Astrocyte (in vitro differentiated cells and primary cell): ENCODE data around the gene USP3. TPM values are rescaled to one million over a fixed set of nuclear protein-coding genes. Genes with fewer than 3 reads are reported as not detected.

Experiments
- DNase-seq: peaks from one replicate; pipeline ENCODE4 v3.0.0-alpha.2; 2010; ENCODE audit warnings: low read depth
- FAIRE-seq: peaks from 2 replicates; lab custom pipeline; 2011; peaks lifted over from hg19 to GRCh38; lab: Jason Lieb, UNC
- H2AFZ ChIP-seq: 2 replicates; pipeline ENCODE4 v1.6.0; 2012; ENCODE audit warnings: low read depth, low read length, inconsistent platforms
- H3K27ac ChIP-seq: 2 replicates; pipeline ENCODE4 v1.5.1; 2011; ENCODE audit warnings: low read depth, low read length, inconsistent platforms
- H3K27me3 ChIP-seq: 2 replicates; pipeline ENCODE4 v1.6.0; 2011; ENCODE audit warnings: low read length, inconsistent platforms; ENCODE audit not compliant: insufficient read depth
- H3K36me3 ChIP-seq: 2 replicates; pipeline ENCODE4 v1.5.1; 2011; ENCODE audit warnings: low read length, inconsistent platforms; ENCODE audit not compliant: insufficient read depth
- H3K4me1 ChIP-seq: 2 replicates; pipeline ENCODE4 v1.5.1; 2011; ENCODE audit warnings: low read length, inconsistent platforms; ENCODE audit not compliant: insufficient read depth
- H3K4me2 ChIP-seq: 2 replicates; pipeline ENCODE4 v1.6.0; 2012; ENCODE audit warnings: low read length, inconsistent platforms
- H3K4me3 ChIP-seq: 2 replicates; pipeline ENCODE4 v1.5.1; 2011; ENCODE audit warnings: low read depth, mild to moderate bottlenecking, low read length, inconsistent platforms; ENCODE audit not compliant: insufficient read depth
- H3K79me2 ChIP-seq: 2 replicates; pipeline ENCODE4 v1.6.0; 2012; ENCODE audit warnings: mild to moderate bottlenecking, low read length, inconsistent platforms; ENCODE audit not compliant: insufficient read depth
- H3K9ac ChIP-seq: 2 replicates; pipeline ENCODE4 v1.6.0; 2012; ENCODE audit warnings: mild to moderate bottlenecking, low read length, inconsistent platforms
- H3K9me3 ChIP-seq: 2 replicates; pipeline ENCODE4 v1.5.1; 2012; ENCODE audit warnings: low read depth, mild to moderate bottlenecking, low read length, inconsistent platforms; ENCODE audit not compliant: insufficient read depth
- H4K20me1 ChIP-seq: 2 replicates; pipeline ENCODE4 v1.6.0; 2012; ENCODE audit warnings: low read length, inconsistent platforms; ENCODE audit not compliant: insufficient read depth
- H3K27ac Mint-ChIP-seq: one replicate; pipeline ENCODE4 v1.8.0; 2021; ENCODE audit warnings: mild to moderate bottlenecking, mixed read lengths; ENCODE audit not compliant: unreplicated experiment
- H3K27me3 Mint-ChIP-seq: one replicate; pipeline ENCODE4 v1.8.0; 2021; ENCODE audit warnings: low read depth, mixed read lengths; ENCODE audit not compliant: unreplicated experiment
- H3K36me3 Mint-ChIP-seq: one replicate; pipeline ENCODE4 v1.8.0; 2021; ENCODE audit warnings: low read depth, mixed read lengths; ENCODE audit not compliant: unreplicated experiment
- H3K4me1 Mint-ChIP-seq: one replicate; pipeline ENCODE4 v1.8.0; 2021; ENCODE audit warnings: low read depth, mixed read lengths; ENCODE audit not compliant: unreplicated experiment
- H3K4me3 Mint-ChIP-seq: one replicate; pipeline ENCODE4 v1.8.0; 2021; ENCODE audit warnings: mild to moderate bottlenecking, moderate library complexity, mixed read lengths; ENCODE audit not compliant: unreplicated experiment
- H3K9me3 Mint-ChIP-seq: one replicate; pipeline ENCODE4 v1.8.0; 2021; ENCODE audit warnings: mild to moderate bottlenecking, mixed read lengths; ENCODE audit not compliant: unreplicated experiment
- CTCF ChIP-seq: IDR thresholded peaks from 2 replicates; pipeline ENCODE4 v1.5.1; 2011; ENCODE audit warnings: low read depth, mild to moderate bottlenecking, inconsistent platforms, low read length, moderate library complexity; ENCODE audit not compliant: insufficient read depth
- EZH2 ChIP-seq: IDR thresholded peaks from 2 replicates; pipeline ENCODE4 v1.6.1; 2012; ENCODE audit warnings: mild to moderate bottlenecking, low read length, inconsistent platforms; ENCODE audit not compliant: insufficient read depth
- total RNA-seq: library from RNA; stranded (reverse); gene quantifications from 2 replicates; pipeline ENCODE4 v1.2.1, GENCODE V29; 2021

USP3 gene
- total RNA-seq, 1 donor from 2014 or later, result 38.1 TPM

GRCh38 chr15:63460210-63461155 is 43.9 kb upstream of the USP3 start:
- peak overlapping the region; percentile 33 for H2AFZ ChIP-seq
- FAIRE-seq, result no peak
- no peak overlapping the region for H3K27ac Mint-ChIP-seq

GRCh38 chr15:63461230-63461985 is 43.0 kb upstream of the USP3 start:
- Histone ChIP-seq H3K4me3 (no peak overlapping the region), H3K27ac (no peak overlapping the region), H3K36me3 (no peaks in the 10 kb centered on the region), H3K9ac (no peak overlapping the region), H3K79me2 (no peaks in the 10 kb centered on the region), H3K4me1 (peaks cover 12% of the 10 kb centered on the region), H3K4me2 (peak overlapping the region; percentile 33), H3K27me3 (no peaks in the 10 kb centered on the region), H2AFZ (peak overlapping the region; percentile 33), H4K20me1 (no peaks in the 10 kb centered on the region), H3K9me3 (peaks cover 5% of the 10 kb centered on the region)
- DNase-seq (no peak), FAIRE-seq (no peak)
- H3K4me1 Mint-ChIP-seq, result peaks cover 23% of the 10 kb centered on the region
- H3K9me3 Mint-ChIP-seq, result peaks cover 5% of the 10 kb centered on the region
- no peak overlapping the region for H3K27ac Mint-ChIP-seq
- TF ChIP-seq CTCF (no peak), EZH2 (no peak)
- no peak overlapping the region for H3K4me3 Mint-ChIP-seq
- H3K27me3 Mint-ChIP-seq, result peaks cover 26% of the 10 kb centered on the region
- peaks cover 3% of the 10 kb centered on the region for H3K36me3 Mint-ChIP-seq

More at GRCh38 chr15:63460210-63461155, 43.9 kb upstream of the USP3 start:
- Mint-ChIP-seq H3K4me1 (peaks cover 18% of the 10 kb centered on the region), H3K4me3 (no peak overlapping the region), H3K9me3 (peaks cover 5% of the 10 kb centered on the region), H3K36me3 (peaks cover 3% of the 10 kb centered on the region), H3K27me3 (peaks cover 26% of the 10 kb centered on the region)
- Histone ChIP-seq H3K4me1 (peaks cover 11% of the 10 kb centered on the region), H3K27me3 (no peaks in the 10 kb centered on the region), H3K27ac (no peak overlapping the region), H3K36me3 (no peaks in the 10 kb centered on the region), H3K9me3 (peaks cover 5% of the 10 kb centered on the region), H3K4me3 (no peak overlapping the region), H3K4me2 (peak overlapping the region; percentile 33), H3K9ac (no peak overlapping the region), H3K79me2 (no peaks in the 10 kb centered on the region), H4K20me1 (no peaks in the 10 kb centered on the region)
- DNase-seq, result no peak
- TF ChIP-seq EZH2 (no peak), CTCF (no peak)
